ENCODE measurements around the gene NUDT17.
"Not testable (repeated sequence)": the region's sequence is repeated elsewhere in the genome, so short reads cannot be mapped to it uniquely, and the experiment has no call there.

- not testable (repeated sequence) for TF ChIP-seq CTCF, POLR2A (IDR thresholded peaks at IDR 0.05)
These were observed 27.3 kb upstream of the NUDT17 start for GRCh38 chr1:145818095-145818494.
